ENCODE data around the gene CBLC. TPM values are rescaled to one million over a fixed set of nuclear protein-coding genes. Genes with fewer than 3 reads are reported as not detected.

The CBLC gene
- polyA plus RNA-seq, 1 of the 3 experiments (the other 2 are of a cell fraction), result not detected

- Histone ChIP-seq H3K27ac (ENCODE audit: low read depth in 2 of 2, low read length in 1 of 2) (no peak overlapping the region), H3K79me2 (ENCODE audit: insufficient read depth) (no peaks in the 10 kb centered on the region), H3K4me1 (ENCODE audit: control insufficient read depth in 1 of 2, insufficient read depth in 2 of 2, low read depth in 1 of 2, low read length in 1 of 2) (peaks cover 2 to 3% of the 10 kb centered on the region in 2 experiments; a peak in 2 of 4 replicates), H4K20me1 (ENCODE audit: insufficient read depth) (no peaks in the 10 kb centered on the region), H3K36me3 (replicated peaks in 1 of 2; ENCODE audit: control insufficient read depth in 1 of 2, insufficient read depth in 2 of 2, low read length in 1 of 2) (no peaks in the 10 kb centered on the region), H3F3A (replicated peaks; ENCODE audit: insufficient read depth) (peaks cover 7% of the 10 kb centered on the region), H3K9me2 (no peaks in the 10 kb centered on the region), H3K4me2 (no peak overlapping the region), H3K9me3 (no peaks in the 10 kb centered on the region), H3K27me3 (ENCODE audit: insufficient read depth) (peaks cover 21% of the 10 kb centered on the region), H3K4me3 (ENCODE audit: low read depth in 2 of 2, low read length in 1 of 2) (no peak overlapping the region), H3K9ac (no peak overlapping the region), H2AFZ (ENCODE audit: low read depth) (no peak overlapping the region)
- DNase-seq, result no peak
- ChIA-PET POLR2A (no interaction called here), CTCF (interaction anchor here (0.7 to 1.6 kb wide), 2 partner anchors 42 to 112 kb away, joined by 3 to 5 read pairs; no protein-coding TSS in a partner anchor)
- 15% methylated on average over 7 of the region's 7 CpGs for WGBS (ENCODE audit: low lambda C conversion rate)
- no peak for TF ChIP-seq RXRA (IDR thresholded peaks at IDR 0.05; ENCODE audit: borderline replicate concordance, low read depth)
- TF ChIP-seq FOSL2 (IDR thresholded peaks at IDR 0.05; ENCODE audit: borderline replicate concordance, low read depth), result no peak
Measured at GRCh38 chr19:44840811-44841210, 63.1 kb downstream of the CBLC start.

GRCh38 chr19:44841231-44841630 lies 63.5 kb downstream of the CBLC start:
- Histone ChIP-seq H3K4me3 (ENCODE audit: low read depth in 2 of 2, low read length in 1 of 2) (no peak overlapping the region), H3K36me3 (replicated peaks in 1 of 2; ENCODE audit: control insufficient read depth in 1 of 2, insufficient read depth in 2 of 2, low read length in 1 of 2) (no peaks in the 10 kb centered on the region), H3K4me2 (no peak overlapping the region), H3K27me3 (ENCODE audit: insufficient read depth) (peaks cover 18% of the 10 kb centered on the region), H3K4me1 (ENCODE audit: control insufficient read depth in 1 of 2, insufficient read depth in 2 of 2, low read depth in 1 of 2, low read length in 1 of 2) (peaks cover 2 to 3% of the 10 kb centered on the region in 2 experiments; a peak in 2 of 4 replicates), H3K27ac (ENCODE audit: low read depth in 2 of 2, low read length in 1 of 2) (no peak overlapping the region), H3K79me2 (ENCODE audit: insufficient read depth) (peaks cover 1% of the 10 kb centered on the region; the same call in 1 of the 2 replicates), H2AFZ (ENCODE audit: low read depth) (no peak overlapping the region), H3K9me2 (no peaks in the 10 kb centered on the region), H3F3A (replicated peaks; ENCODE audit: insufficient read depth) (peaks cover 7% of the 10 kb centered on the region), H3K9me3 (no peaks in the 10 kb centered on the region), H4K20me1 (ENCODE audit: insufficient read depth) (no peaks in the 10 kb centered on the region), H3K9ac (no peak overlapping the region)
- POLR2A ChIA-PET, result no interaction called here
- CTCF ChIA-PET, result interaction anchor here (0.7 to 1.6 kb wide), 2 partner anchors 43 to 113 kb away, joined by 3 to 5 read pairs; no protein-coding TSS in a partner anchor
- TF ChIP-seq RCOR1 (IDR thresholded peaks at IDR 0.05; ENCODE audit: low read length), result no peak
- no peak for TF ChIP-seq RFX5 (IDR thresholded peaks at IDR 0.05; ENCODE audit: low read length)
- TF ChIP-seq JUND (IDR thresholded peaks at IDR 0.05), result no peak
- TF ChIP-seq FOSL2 (IDR thresholded peaks at IDR 0.05; ENCODE audit: borderline replicate concordance, low read depth), result no peak
- TF ChIP-seq NRF1 (IDR thresholded peaks at IDR 0.05; ENCODE audit: low read depth, low read length), result no peak
- no peak for TF ChIP-seq REST (IDR thresholded peaks at IDR 0.05; ENCODE audit: low read depth, low read length)
- WGBS (ENCODE audit: low lambda C conversion rate), result 56% methylated on average over 3 of the region's 3 CpGs
- DNase-seq, result no peak

- H3K9ac ChIP-seq, result peak overlapping the region; percentile 72; the same call in 1 of the 2 replicates
- ChIA-PET POLR2A (no interaction called here), CTCF (interaction anchor here (1.3 to 3.9 kb wide), 2 partner anchors 107 to 122 kb away, joined by 3 to 20 read pairs; no protein-coding TSS in a partner anchor)
- peak overlapping the region in 1 of 2 experiments; percentile 65; a peak in 2 of 4 replicates for H3K27ac ChIP-seq (ENCODE audit: low read depth in 2 of 2, low read length in 1 of 2)
- H3F3A ChIP-seq (replicated peaks; ENCODE audit: insufficient read depth), result peaks cover 18% of the 10 kb centered on the region
- peak overlapping the region; percentile 71 to 74 for H3K4me3 ChIP-seq (ENCODE audit: low read depth in 2 of 2, low read length in 1 of 2)
- H4K20me1 ChIP-seq (ENCODE audit: insufficient read depth), result peaks cover 20% of the 10 kb centered on the region
- H3K79me2 ChIP-seq (ENCODE audit: insufficient read depth), result peaks cover 42% of the 10 kb centered on the region
- H3K4me2 ChIP-seq, result peak overlapping the region; percentile 89
- peak overlapping the region; percentile 82 for H2AFZ ChIP-seq (ENCODE audit: low read depth)
- no peaks in the 10 kb centered on the region for H3K9me2 ChIP-seq
- peaks cover 19% of the 10 kb centered on the region in 2 experiments; a peak in 3 of 4 replicates for H3K4me1 ChIP-seq (ENCODE audit: control insufficient read depth in 1 of 2, insufficient read depth in 2 of 2, low read depth in 1 of 2, low read length in 1 of 2)
- 25% methylated on average over 12 of the region's 12 CpGs for WGBS (ENCODE audit: low lambda C conversion rate)
- no peak for DNase-seq
- TF ChIP-seq JUND (IDR thresholded peaks at IDR 0.05) (no peak), TCF12 (IDR thresholded peaks at IDR 0.05) (no peak), EP300 (IDR thresholded peaks at IDR 0.05; ENCODE audit: borderline replicate concordance in 1 of 2, low read depth in 1 of 2, low read length in 1 of 2) (no peak), FOXJ3 (CRISPR knock-in tag; IDR thresholded peaks at IDR 0.05) (no peak), PBX3 (IDR thresholded peaks at IDR 0.05) (no peak), TAF1 (IDR thresholded peaks at IDR 0.05; ENCODE audit: borderline replicate concordance, low read depth, low read length) (no peak), NFIC (IDR thresholded peaks at IDR 0.05; ENCODE audit: borderline replicate concordance) (no peak), SIN3A (IDR thresholded peaks at IDR 0.05; ENCODE audit: borderline replicate concordance, low read depth, low read length) (no peak), IRF3 (IDR thresholded peaks at IDR 0.05; ENCODE audit: low read depth, low read length) (no peak), YY1 (IDR thresholded peaks at IDR 0.05; ENCODE audit: low read depth) (no peak), TEAD4 (IDR thresholded peaks at IDR 0.05; ENCODE audit: borderline replicate concordance, insufficient read depth) (no peak), NRF1 (IDR thresholded peaks at IDR 0.05; ENCODE audit: low read depth, low read length) (no peak)
- H3K27me3 ChIP-seq (ENCODE audit: insufficient read depth), result no peaks in the 10 kb centered on the region
- no peaks in the 10 kb centered on the region for H3K36me3 ChIP-seq (replicated peaks in 1 of 2; ENCODE audit: control insufficient read depth in 1 of 2, insufficient read depth in 2 of 2, low read length in 1 of 2)
- H3K9me3 ChIP-seq, result no peaks in the 10 kb centered on the region
Measured at GRCh38 chr19:44845286-44845611, 67.6 kb downstream of the CBLC start.

Data from SK-N-SH (cell line).